K562 (cell line): ENCODE results near the gene TTLL11. TPM values are rescaled to one million over a fixed set of nuclear protein-coding genes. Genes with fewer than 3 reads are reported as not detected.
A peak's percentile ranks its signal among the peaks of the same experiment; 100 is the strongest.

ENCODE experiments used
- ATAC-seq: fragments of 200-7000 bp; cut with Tn5 transposase; 3 replicates; pipeline ENCODE4 v1.9.1; 2020; ENCODE audit warnings: moderate library complexity
- BruUV-seq: library from RNA; stranded (reverse); fragments of 400-500 nt; replicated peaks from 2 replicates; lab custom pipeline; 2021; lab: Mats Ljungman, UMichigan
- CTCF ChIA-PET: fragments of 300-600 bp; formaldehyde crosslinking; extraction: SDS; loops from one replicate; lab custom pipeline; 2021; ENCODE audit warnings: low intra/inter-chr PET ratio; lab: Yijun Ruan, JAX
- POLR2A ChIA-PET: fragments of 300-600, 350-650 bp; sonication (Branson Sonifier 250); formaldehyde crosslinking; extraction: SDS; loops from one replicate; lab custom pipeline; 2021; ENCODE audit warnings: antibody characterized with exemption, inconsistent platforms; lab: Yijun Ruan, JAX
- DNase-seq, 4 experiments: peaks; one replicate each; pipeline versions ENCODE4 v3.0.0 to v3.0.0-alpha.2; 2011 to 2018; ENCODE audit warnings: low spot score in 3 of 4, mixed read lengths in 3 of 4; ENCODE audit errors: extremely low read depth in 1 of 4
- FAIRE-seq: peaks from 2 replicates; lab custom pipeline; 2011; peaks lifted over from hg19 to GRCh38; lab: Jason Lieb, UNC
- H2AFZ ChIP-seq: 2 replicates; pipeline ENCODE4 v1.6.0; 2011; ENCODE audit warnings: low read depth, low read length, control low read depth, inconsistent platforms
- H3K27ac ChIP-seq: fragments of 200-600 bp; 3 replicates; pipeline ENCODE4 v1.8.0; 2011; ENCODE audit warnings: low read depth, mild to moderate bottlenecking, control low read depth, inconsistent platforms, low read length, moderate library complexity, mixed read lengths; ENCODE audit errors: extremely low read depth
- H3K27me3 ChIP-seq, 2 experiments: fragments of 300-600 bp in 1 of 2; 2 replicates in 1 of 2; 3 replicates in 1 of 2; pipeline versions ENCODE4 v1.6.0 to v1.8.0; 2011; ENCODE audit warnings: inconsistent platforms in 2 of 2, low read length in 2 of 2, mild to moderate bottlenecking in 1 of 2, mixed read lengths in 1 of 2, moderate library complexity in 1 of 2; ENCODE audit not compliant: control insufficient read depth in 2 of 2, insufficient read depth in 2 of 2
- H3K36me3 ChIP-seq: fragments of 300-600 bp; 3 replicates; pipeline ENCODE4 v1.8.0; 2011; ENCODE audit warnings: mild to moderate bottlenecking, low read length, inconsistent platforms; ENCODE audit not compliant: control insufficient read depth, insufficient read depth
- H3K4me1 ChIP-seq, 2 experiments: fragments of 200-600 bp in 1 of 2; replicated peaks in 1 of 2; 2 replicates in 1 of 2; 3 replicates in 1 of 2; pipeline versions ENCODE4 v1.5.1 to v1.8.0; 2011; ENCODE audit warnings: inconsistent platforms in 2 of 2, low read length in 2 of 2, mild to moderate bottlenecking in 1 of 2, mixed read lengths in 1 of 2, moderate library complexity in 1 of 2; ENCODE audit not compliant: control insufficient read depth in 2 of 2, insufficient read depth in 2 of 2
- H3K4me2 ChIP-seq: 2 replicates; pipeline ENCODE4 v1.6.1; 2011; ENCODE audit warnings: low read length, control low read depth, inconsistent platforms, mixed read lengths; ENCODE audit not compliant: insufficient read depth
- H3K4me3 ChIP-seq: fragments of 200-600 bp; sonication (generic), shearing (Covaris generic); 2 replicates; pipeline ENCODE4 v1.5.1; 2016; ENCODE audit warnings: control low read depth, inconsistent platforms
- H3K79me2 ChIP-seq: fragments of 200-600 bp; 3 replicates; pipeline ENCODE4 v1.8.0; 2011; ENCODE audit warnings: low read length, inconsistent platforms; ENCODE audit not compliant: control insufficient read depth, insufficient read depth
- H3K9ac ChIP-seq, 2 experiments: 2 replicates each; pipeline versions ENCODE4 v1.6.0 to v1.6.1; 2011; ENCODE audit warnings: low read depth in 2 of 2, low read length in 2 of 2, control low read depth in 1 of 2, inconsistent platforms in 1 of 2, mild to moderate bottlenecking in 1 of 2, mixed read lengths in 1 of 2; ENCODE audit not compliant: insufficient read depth in 1 of 2
- H3K9me1 ChIP-seq: one replicate; pipeline ENCODE4 v1.6.0; 2011; ENCODE audit warnings: inconsistent platforms, mild to moderate bottlenecking, low read length, moderate library complexity; ENCODE audit not compliant: control insufficient read depth, insufficient read depth
- H3K9me3 ChIP-seq: replicated peaks from 2 replicates; pipeline ENCODE4 v1.5.1; 2011; ENCODE audit warnings: low read depth, low read length, inconsistent platforms; ENCODE audit not compliant: control insufficient read depth, insufficient read depth
- H4K20me1 ChIP-seq: replicated peaks from 2 replicates; pipeline ENCODE4 v1.6.1; 2011; ENCODE audit warnings: low read length, inconsistent platforms, mixed read lengths; ENCODE audit not compliant: control insufficient read depth, insufficient read depth
- ESRRA ChIP-seq: fragments of 450-650 bp; IDR thresholded peaks from 2 replicates; pipeline ENCODE4 v1.6.1; 2014; ENCODE audit warnings: low read depth, mild to moderate bottlenecking, moderate library complexity, borderline replicate concordance
- FOXM1 ChIP-seq, 2 experiments: fragments of 450-650 bp in 1 of 2; sonication (generic) in 1 of 2; formaldehyde crosslinking in 1 of 2; IDR thresholded peaks; 2 replicates each; pipeline versions ENCODE4 v1.6.1 to v1.9.0; 2017 to 2022; ENCODE audit warnings: low read depth in 2 of 2, mild to moderate bottlenecking in 2 of 2, missing genetic modification reagents in 1 of 2, moderate library complexity in 1 of 2
- NFIC ChIP-seq: fragments of 450-650 bp; IDR thresholded peaks from 2 replicates; pipeline ENCODE4 v1.6.1; 2017; ENCODE audit warnings: mild to moderate bottlenecking, inconsistent platforms
- PML ChIP-seq: IDR thresholded peaks from 2 replicates; pipeline ENCODE4 v1.6.1; 2012; ENCODE audit warnings: low read length, inconsistent platforms
- SOX6 ChIP-seq: fragments of 450-650 bp; IDR thresholded peaks from 2 replicates; pipeline ENCODE4 v1.6.1; 2014; ENCODE audit warnings: mild to moderate bottlenecking
- SP1 ChIP-seq: sonication (generic); formaldehyde crosslinking; IDR thresholded peaks from 2 replicates; pipeline ENCODE4 v1.8.1; 2022; ENCODE audit warnings: mild to moderate bottlenecking, missing genetic modification reagents
- WGBS: fragments of 100-300 bp; shearing (Covaris generic); methylation state at CpG from one replicate; pipeline ENCODE4 v1.1.6; 2016; ENCODE audit warnings: low coverage, mixed read lengths; ENCODE audit not compliant: insufficient coverage; ENCODE audit errors: missing lambda C conversion rate; 5-methylcytosine and 5-hydroxymethylcytosine counted together
- in situ Hi-C: fragments of 300-500 bp; cut with MboI; formaldehyde crosslinking; loops from 4 replicates; pipeline ENCODE4 v1.15.0; 2018; ENCODE audit warnings: inconsistent platforms, mixed read lengths
- intact Hi-C: fragments of 100-400 bp; cut with micrococcal nuclease; formaldehyde crosslinking; loops from 2 replicates; pipeline ENCODE4 v1.14.2; 2022
- polyA plus RNA-seq, 8 experiments: library from polyadenylated mRNA; depleted of rRNA in 4 of 8; stranded (reverse) in 5 of 8; unstranded in 3 of 8; fragments of >200 nt; fragmentation: Nextera tagmentation in 2 of 8; fragmentation: Illumina TruSeq in 1 of 8; extraction: Ambion mirVana in 2 of 8; extraction: Trizol in 1 of 8; gene quantifications; 2 replicates each; pipeline versions ENCODE4 v1.2.1 to v1.2.3, GENCODE V29; 2011 to 2014; ENCODE audit warnings: inconsistent platforms in 1 of 8, missing spikeins in 1 of 8
- total RNA-seq, 7 experiments: library from RNA; depleted of rRNA in 6 of 7; stranded (reverse); fragments of >200 nt in 6 of 7; fragmentation: Illumina TruSeq in 2 of 7; extraction: Trizol in 2 of 7; gene quantifications; 2 replicates each; pipeline versions ENCODE4 v1.2.1 to v1.2.3, GENCODE V29; 2011 to 2021; ENCODE audit warnings: low replicate concordance in 1 of 7
- TF ChIP-seq, protein P1 (sequence below): sonication (generic); formaldehyde crosslinking; IDR thresholded peaks from 2 replicates; pipeline ENCODE4 v1.8.1; 2023; ENCODE audit warnings: mild to moderate bottlenecking, missing genetic modification reagents
- TF ChIP-seq, protein P2 (sequence below): fragments of 450-650 bp; IDR thresholded peaks from 2 replicates; pipeline ENCODE4 v1.6.1; 2016; ENCODE audit warnings: low read depth, mild to moderate bottlenecking, moderate library complexity
- TF ChIP-seq, protein P3 (sequence below): fragments of 450-650 bp; formaldehyde crosslinking; IDR thresholded peaks from 2 replicates; pipeline ENCODE4 v1.4.0; 2020; ENCODE audit warnings: mild to moderate bottlenecking, moderate library complexity

The TTLL11 gene
- total and polyA plus RNA-seq, 9 of the 15 experiments (the other 6 are each of a cell fraction or from before 2014, with no cell fraction given), result 0.83 to 4.4 (median 2.7) TPM

DNA sequence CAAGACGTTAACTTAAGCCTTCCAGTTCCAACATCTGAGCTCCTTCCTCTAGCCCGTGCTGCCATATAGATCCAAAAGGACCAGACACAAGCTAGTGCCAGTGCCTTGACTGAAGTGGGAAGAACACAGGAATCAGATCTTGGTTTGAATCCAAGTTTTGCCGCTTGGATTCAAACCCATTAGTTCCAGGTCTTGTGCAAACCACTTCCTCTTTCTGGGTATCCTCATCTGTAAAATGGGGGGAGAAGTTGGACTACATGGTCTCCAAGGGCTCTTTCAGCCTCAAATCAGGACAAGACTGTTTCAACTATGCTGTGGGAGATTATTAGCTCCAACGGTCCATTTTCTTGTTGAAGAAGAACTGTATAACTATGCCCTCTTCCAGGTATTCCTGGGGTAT lies 32.6 kb downstream of the TTLL11 start (continued):
- TF ChIP-seq, protein P1, sequence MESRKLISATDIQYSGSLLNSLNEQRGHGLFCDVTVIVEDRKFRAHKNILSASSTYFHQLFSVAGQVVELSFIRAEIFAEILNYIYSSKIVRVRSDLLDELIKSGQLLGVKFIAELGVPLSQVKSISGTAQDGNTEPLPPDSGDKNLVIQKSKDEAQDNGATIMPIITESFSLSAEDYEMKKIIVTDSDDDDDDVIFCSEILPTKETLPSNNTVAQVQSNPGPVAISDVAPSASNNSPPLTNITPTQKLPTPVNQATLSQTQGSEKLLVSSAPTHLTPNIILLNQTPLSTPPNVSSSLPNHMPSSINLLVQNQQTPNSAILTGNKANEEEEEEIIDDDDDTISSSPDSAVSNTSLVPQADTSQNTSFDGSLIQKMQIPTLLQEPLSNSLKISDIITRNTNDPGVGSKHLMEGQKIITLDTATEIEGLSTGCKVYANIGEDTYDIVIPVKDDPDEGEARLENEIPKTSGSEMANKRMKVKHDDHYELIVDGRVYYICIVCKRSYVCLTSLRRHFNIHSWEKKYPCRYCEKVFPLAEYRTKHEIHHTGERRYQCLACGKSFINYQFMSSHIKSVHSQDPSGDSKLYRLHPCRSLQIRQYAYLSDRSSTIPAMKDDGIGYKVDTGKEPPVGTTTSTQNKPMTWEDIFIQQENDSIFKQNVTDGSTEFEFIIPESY (CRISPR knock-in tag), result no peak
- TF ChIP-seq, protein P2, sequence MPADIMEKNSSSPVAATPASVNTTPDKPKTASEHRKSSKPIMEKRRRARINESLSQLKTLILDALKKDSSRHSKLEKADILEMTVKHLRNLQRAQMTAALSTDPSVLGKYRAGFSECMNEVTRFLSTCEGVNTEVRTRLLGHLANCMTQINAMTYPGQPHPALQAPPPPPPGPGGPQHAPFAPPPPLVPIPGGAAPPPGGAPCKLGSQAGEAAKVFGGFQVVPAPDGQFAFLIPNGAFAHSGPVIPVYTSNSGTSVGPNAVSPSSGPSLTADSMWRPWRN, result no peak
- peak; percentile 33; the same call in 1 of the 2 replicates for TF ChIP-seq NFIC

DNA sequence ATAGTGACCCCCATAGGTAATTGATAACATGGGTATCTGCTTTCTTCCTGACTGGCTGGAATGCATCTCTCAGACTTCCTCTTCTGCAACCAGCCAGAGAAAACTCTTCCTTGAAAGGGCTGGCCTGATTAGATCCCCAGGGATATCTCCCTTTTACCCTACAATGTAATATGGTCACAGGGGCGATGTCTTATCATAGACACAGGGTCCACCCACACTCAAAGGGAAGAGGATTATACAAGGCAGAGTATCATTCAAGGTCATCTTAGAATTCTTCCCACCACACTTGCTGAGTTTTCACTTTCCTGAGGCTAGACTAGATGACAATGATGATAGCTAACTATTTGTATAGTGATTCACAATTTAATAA lies 33.2 kb downstream of the TTLL11 start:
- no peak overlapping the region for H3K9ac ChIP-seq
- no peak overlapping the region for H3K27ac ChIP-seq
- peaks cover 0 to 16% of the 10 kb centered on the region in 2 experiments; a peak in 3 of 5 replicates for H3K4me1 ChIP-seq
- 5% methylated on average over 1 of the region's 1 CpG for WGBS
- FAIRE-seq (no peak), DNase-seq (no peak), ATAC-seq (no peak)
- no peaks in the 10 kb centered on the region for H3K36me3 ChIP-seq
- no peaks in the 10 kb centered on the region for H3K27me3 ChIP-seq
- H3K4me3 ChIP-seq, result no peak overlapping the region
- in situ Hi-C loops, result no loop called here
- POLR2A ChIA-PET, result interaction anchor here (0.7 kb wide), 1 partner anchor 553 kb away, joined by 3 read pairs; no protein-coding TSS in a partner anchor
- H4K20me1 ChIP-seq, result peaks cover 17% of the 10 kb centered on the region; the same call in 1 of the 2 replicates
- BruUV-seq, result no TSS peak
- no peaks in the 10 kb centered on the region for H3K9me3 ChIP-seq
- intact Hi-C loops, result no loop called here
- H3K9me1 ChIP-seq, result peaks cover 5% of the 10 kb centered on the region
- CTCF ChIA-PET, result no interaction called here
- H3K4me2 ChIP-seq, result no peak overlapping the region
- no peak overlapping the region for H2AFZ ChIP-seq
- no peaks in the 10 kb centered on the region for H3K79me2 ChIP-seq
- TF ChIP-seq, protein P3, sequence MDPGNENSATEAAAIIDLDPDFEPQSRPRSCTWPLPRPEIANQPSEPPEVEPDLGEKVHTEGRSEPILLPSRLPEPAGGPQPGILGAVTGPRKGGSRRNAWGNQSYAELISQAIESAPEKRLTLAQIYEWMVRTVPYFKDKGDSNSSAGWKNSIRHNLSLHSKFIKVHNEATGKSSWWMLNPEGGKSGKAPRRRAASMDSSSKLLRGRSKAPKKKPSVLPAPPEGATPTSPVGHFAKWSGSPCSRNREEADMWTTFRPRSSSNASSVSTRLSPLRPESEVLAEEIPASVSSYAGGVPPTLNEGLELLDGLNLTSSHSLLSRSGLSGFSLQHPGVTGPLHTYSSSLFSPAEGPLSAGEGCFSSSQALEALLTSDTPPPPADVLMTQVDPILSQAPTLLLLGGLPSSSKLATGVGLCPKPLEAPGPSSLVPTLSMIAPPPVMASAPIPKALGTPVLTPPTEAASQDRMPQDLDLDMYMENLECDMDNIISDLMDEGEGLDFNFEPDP (CRISPR knock-in tag), result no peak
- TF ChIP-seq ESRRA (peak; percentile 41), PML (no peak), FOXM1 (IDR thresholded peaks at IDR 0.05; ENCODE audit: low read depth) (no peak), FOXM1 (CRISPR knock-in tag; IDR thresholded peaks at IDR 0.05; ENCODE audit: low read depth) (no peak), SP1 (CRISPR knock-in tag) (no peak), SOX6 (peak; percentile 9; the same call in 1 of the 2 replicates)
